ENCODE results near the gene GIMAP2.

DNA sequence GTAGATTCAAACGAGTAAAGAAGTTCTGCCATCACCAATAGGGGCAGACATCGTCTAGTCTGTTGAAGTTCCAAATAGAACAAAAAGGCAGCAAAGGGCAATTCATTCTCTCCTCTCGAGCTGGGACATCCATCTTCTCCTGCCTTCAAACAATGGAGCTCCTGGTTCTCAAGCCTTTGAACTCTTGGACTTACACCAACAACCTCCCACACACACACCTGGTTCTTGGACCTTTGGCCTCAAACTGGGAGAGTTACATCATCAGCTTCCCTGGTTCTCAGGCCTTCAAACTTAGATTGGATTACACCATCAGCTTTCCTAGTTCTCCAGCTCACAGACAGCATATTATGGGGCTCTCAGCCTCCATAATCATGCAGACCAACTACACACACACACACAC, 41.9 kb downstream of the GIMAP2 start:
- TF ChIP-seq CTCF (optimal IDR thresholded peaks at IDR 0.05 in 1 of 3, IDR thresholded peaks at IDR 0.05 in 1 of 3, conservative IDR thresholded peaks at IDR 0.05 in 1 of 3; ENCODE audit: extremely low read depth in 1 of 3, insufficient read depth in 2 of 3, low read length in 3 of 3), result no peak
- TF ChIP-seq EZH2 (IDR thresholded peaks at IDR 0.05; ENCODE audit: low read length), result no peak

All from keratinocyte (primary cell).